ENCODE measurements around the gene GRM1. TPM values are rescaled to one million over a fixed set of nuclear protein-coding genes. Genes with fewer than 3 reads are reported as not detected.

GRM1 gene
- total and polyA plus RNA-seq, 2 of the 4 experiments (the other 2 are of a cell fraction), result not detected

DNA sequence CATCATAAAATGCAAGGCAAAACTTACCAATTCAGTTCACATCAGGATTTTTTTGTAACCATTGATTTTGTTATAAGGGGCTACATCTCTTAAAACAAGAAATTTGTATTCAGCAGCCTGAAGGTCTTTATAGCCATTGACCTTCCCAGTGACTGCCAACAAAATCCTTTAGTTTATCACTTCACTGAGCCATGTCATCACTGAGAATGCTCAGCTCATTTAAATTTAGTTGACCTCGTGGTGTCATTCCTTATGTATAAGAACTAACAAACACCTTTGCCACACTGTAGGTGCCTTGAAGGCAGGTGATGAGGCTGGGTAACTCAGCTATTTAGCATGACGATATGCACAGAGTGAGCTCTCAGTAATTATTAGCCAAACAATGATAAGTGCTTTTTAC lies 77.7 kb downstream of the GRM1 start:
- no peak for DNase-seq
- Histone ChIP-seq H3K27ac (ENCODE audit: insufficient read depth, low read length) (no peak overlapping the region), H4K20me1 (ENCODE audit: insufficient read depth, low read length) (no peaks in the 10 kb centered on the region), H3K36me3 (ENCODE audit: control insufficient read depth, insufficient read depth, low read length) (no peaks in the 10 kb centered on the region), H3K23ac (ENCODE audit: low read depth, low read length) (no peak overlapping the region), H3K27me3 (ENCODE audit: control insufficient read depth, insufficient read depth, low read length) (no peaks in the 10 kb centered on the region), H2BK20ac (ENCODE audit: low read depth, low read length) (no peak overlapping the region), H3K4ac (ENCODE audit: low read depth, low read length) (no peak overlapping the region), H4K8ac (ENCODE audit: low read depth in 2 of 2, low read length in 2 of 2) (no peak overlapping the region), H2BK5ac (ENCODE audit: low read depth, low read length, poor library complexity, severe bottlenecking) (no peak overlapping the region), H3K9me1 (ENCODE audit: insufficient read depth, low read length) (no peaks in the 10 kb centered on the region), H3K18ac (ENCODE audit: low read depth, low read length) (no peak overlapping the region), H3K4me1 (ENCODE audit: control insufficient read depth, insufficient read depth, low read length) (no peaks in the 10 kb centered on the region), H3K9ac (ENCODE audit: low read depth, low read length) (no peak overlapping the region), H3K9me3 (ENCODE audit: control insufficient read depth, insufficient read depth, low read length) (no peaks in the 10 kb centered on the region), H2AK9ac (replicated peaks; ENCODE audit: low read depth, low read length, poor library complexity) (no peak overlapping the region), H3K4me3 (ENCODE audit: insufficient read depth, low read depth, low read length) (no peak overlapping the region), H2AK5ac (ENCODE audit: low read depth, low read length) (no peak overlapping the region), H2AFZ (replicated peaks; ENCODE audit: low read length, poor library complexity) (no peak overlapping the region), H3K14ac (replicated peaks; ENCODE audit: low read depth, low read length) (no peak overlapping the region), H3K4me2 (ENCODE audit: low read depth, low read length) (no peak overlapping the region), H2BK15ac (ENCODE audit: low read depth, low read length) (no peak overlapping the region), H4K5ac (ENCODE audit: low read depth, low read length) (no peak overlapping the region), H3K56ac (ENCODE audit: extremely low read depth, insufficient read depth, low read length) (no peak overlapping the region), H2BK120ac (ENCODE audit: low read depth, low read length) (no peak overlapping the region), H4K91ac (ENCODE audit: insufficient read depth, low read depth, low read length) (no peak overlapping the region), H3K79me1 (ENCODE audit: low read depth in 1 of 2, low read length in 2 of 2) (no peaks in the 10 kb centered on the region)
- intact Hi-C loops (cut with micrococcal nuclease) (no loop called here), dilution Hi-C loops (cut with HindIII; ENCODE audit: low sequenced_read_pairs, unreplicated experiment) (no loop called here), in situ Hi-C loops (cut with MboI; ENCODE audit: low sequenced_read_pairs) (no loop called here)
- TF ChIP-seq RCOR1 (IDR thresholded peaks at IDR 0.05; ENCODE audit: insufficient replicate concordance, low read length) (no peak), SMC3 (IDR thresholded peaks at IDR 0.05; ENCODE audit: low read depth, low read length) (no peak), CHD1 (IDR thresholded peaks at IDR 0.05; ENCODE audit: low read depth, low read length) (no peak), CEBPB (IDR thresholded peaks at IDR 0.05; ENCODE audit: low read depth, low read length) (no peak), MAZ (IDR thresholded peaks at IDR 0.05; ENCODE audit: borderline replicate concordance, low read depth, low read length) (no peak), POLR2A (IDR thresholded peaks at IDR 0.05; ENCODE audit: low read depth, low read length) (no peak), RFX5 (IDR thresholded peaks at IDR 0.05; ENCODE audit: low read depth, low read length) (no peak), BHLHE40 (IDR thresholded peaks at IDR 0.05; ENCODE audit: low read depth, low read length) (no peak), MAFK (IDR thresholded peaks at IDR 0.05; ENCODE audit: low read depth, low read length) (no peak), NFE2L2 (IDR thresholded peaks at IDR 0.05; ENCODE audit: low read depth, low read length) (no peak), MXI1 (IDR thresholded peaks at IDR 0.05; ENCODE audit: borderline replicate concordance, low read depth, low read length) (no peak), RAD21 (IDR thresholded peaks at IDR 0.05; ENCODE audit: low read length) (no peak), FOS (IDR thresholded peaks at IDR 0.05; ENCODE audit: low read depth, low read length) (no peak)
- TF ChIP-seq, protein P1, sequence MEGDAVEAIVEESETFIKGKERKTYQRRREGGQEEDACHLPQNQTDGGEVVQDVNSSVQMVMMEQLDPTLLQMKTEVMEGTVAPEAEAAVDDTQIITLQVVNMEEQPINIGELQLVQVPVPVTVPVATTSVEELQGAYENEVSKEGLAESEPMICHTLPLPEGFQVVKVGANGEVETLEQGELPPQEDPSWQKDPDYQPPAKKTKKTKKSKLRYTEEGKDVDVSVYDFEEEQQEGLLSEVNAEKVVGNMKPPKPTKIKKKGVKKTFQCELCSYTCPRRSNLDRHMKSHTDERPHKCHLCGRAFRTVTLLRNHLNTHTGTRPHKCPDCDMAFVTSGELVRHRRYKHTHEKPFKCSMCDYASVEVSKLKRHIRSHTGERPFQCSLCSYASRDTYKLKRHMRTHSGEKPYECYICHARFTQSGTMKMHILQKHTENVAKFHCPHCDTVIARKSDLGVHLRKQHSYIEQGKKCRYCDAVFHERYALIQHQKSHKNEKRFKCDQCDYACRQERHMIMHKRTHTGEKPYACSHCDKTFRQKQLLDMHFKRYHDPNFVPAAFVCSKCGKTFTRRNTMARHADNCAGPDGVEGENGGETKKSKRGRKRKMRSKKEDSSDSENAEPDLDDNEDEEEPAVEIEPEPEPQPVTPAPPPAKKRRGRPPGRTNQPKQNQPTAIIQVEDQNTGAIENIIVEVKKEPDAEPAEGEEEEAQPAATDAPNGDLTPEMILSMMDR (conservative IDR thresholded peaks at IDR 0.05; ENCODE audit: low read depth, low read length), result no peak
- TF ChIP-seq, protein P2, sequence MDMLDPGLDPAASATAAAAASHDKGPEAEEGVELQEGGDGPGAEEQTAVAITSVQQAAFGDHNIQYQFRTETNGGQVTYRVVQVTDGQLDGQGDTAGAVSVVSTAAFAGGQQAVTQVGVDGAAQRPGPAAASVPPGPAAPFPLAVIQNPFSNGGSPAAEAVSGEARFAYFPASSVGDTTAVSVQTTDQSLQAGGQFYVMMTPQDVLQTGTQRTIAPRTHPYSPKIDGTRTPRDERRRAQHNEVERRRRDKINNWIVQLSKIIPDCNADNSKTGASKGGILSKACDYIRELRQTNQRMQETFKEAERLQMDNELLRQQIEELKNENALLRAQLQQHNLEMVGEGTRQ (IDR thresholded peaks at IDR 0.05; ENCODE audit: low read depth, low read length), result no peak
- TF ChIP-seq, protein P3, sequence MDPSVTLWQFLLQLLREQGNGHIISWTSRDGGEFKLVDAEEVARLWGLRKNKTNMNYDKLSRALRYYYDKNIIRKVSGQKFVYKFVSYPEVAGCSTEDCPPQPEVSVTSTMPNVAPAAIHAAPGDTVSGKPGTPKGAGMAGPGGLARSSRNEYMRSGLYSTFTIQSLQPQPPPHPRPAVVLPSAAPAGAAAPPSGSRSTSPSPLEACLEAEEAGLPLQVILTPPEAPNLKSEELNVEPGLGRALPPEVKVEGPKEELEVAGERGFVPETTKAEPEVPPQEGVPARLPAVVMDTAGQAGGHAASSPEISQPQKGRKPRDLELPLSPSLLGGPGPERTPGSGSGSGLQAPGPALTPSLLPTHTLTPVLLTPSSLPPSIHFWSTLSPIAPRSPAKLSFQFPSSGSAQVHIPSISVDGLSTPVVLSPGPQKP (IDR thresholded peaks at IDR 0.05; ENCODE audit: borderline replicate concordance, low read depth, low read length), result no peak
- no CpG with 5 or more reads among the region's 2 CpGs for WGBS, 2 experiments (ENCODE audit: extremely low coverage in 2 of 2, insufficient read length in 1 of 2)
- BruUV-seq (replicated peaks), result no TSS peak
- POLR2A ChIA-PET (ENCODE audit: unreplicated experiment), result no interaction called here
- ATAC-seq (ENCODE audit: low read depth), result no peak
- CTCF ChIA-PET, result no interaction called here

Data from IMR-90 (cell line).